DND-41 (cell line): Measurements from ENCODE around the gene MCM7.

ENCODE experiments used
- ATAC-seq: fragments of 200-7000 bp; cut with Tn5 transposase; 3 replicates; pipeline ENCODE4 v1.9.1; 2021; ENCODE audit warnings: low read depth; ENCODE audit not compliant: insufficient read depth
- DNase-seq: peaks from one replicate; pipeline ENCODE4 v3.0.0-alpha.2; 2020
- H2AFZ ChIP-seq: 2 replicates; pipeline ENCODE4 v1.6.0; 2012; ENCODE audit warnings: low read depth, low read length
- H3K27ac ChIP-seq: 2 replicates; pipeline ENCODE4 v1.5.1; 2012; ENCODE audit warnings: low read length, inconsistent platforms
- H3K27me3 ChIP-seq: fragments of 200-600 bp; sonication (generic); 2 replicates; pipeline ENCODE4 v1.6.0; 2012; ENCODE audit warnings: low read length, mild to moderate bottlenecking, inconsistent platforms; ENCODE audit not compliant: insufficient read depth, poor library complexity
- H3K36me3 ChIP-seq: 2 replicates; pipeline ENCODE4 v1.5.1; 2012; ENCODE audit warnings: low read length, inconsistent platforms; ENCODE audit not compliant: insufficient read depth
- H3K4me1 ChIP-seq: 2 replicates; pipeline ENCODE4 v1.5.1; 2012; ENCODE audit warnings: mild to moderate bottlenecking, low read length; ENCODE audit not compliant: insufficient read depth
- H3K4me2 ChIP-seq: 2 replicates; pipeline ENCODE4 v1.6.0; 2012; ENCODE audit warnings: mild to moderate bottlenecking, moderate library complexity, low read length, inconsistent platforms; ENCODE audit not compliant: insufficient read depth
- H3K4me3 ChIP-seq, 2 experiments: fragments of 200-600 bp in 1 of 2; shearing (Covaris generic) in 1 of 2; 2 replicates each; pipeline ENCODE4 v1.5.1; 2012 to 2016; ENCODE audit warnings: inconsistent platforms in 2 of 2, low read length in 2 of 2, mild to moderate bottlenecking in 2 of 2, low read depth in 1 of 2, moderate library complexity in 1 of 2
- H3K79me2 ChIP-seq: 2 replicates; pipeline ENCODE4 v1.6.0; 2012; ENCODE audit warnings: low read length, inconsistent platforms; ENCODE audit not compliant: insufficient read depth
- H3K9ac ChIP-seq: 2 replicates; pipeline ENCODE4 v1.6.0; 2012; ENCODE audit warnings: low read depth, mild to moderate bottlenecking, inconsistent platforms, low read length, moderate library complexity
- H3K9me3 ChIP-seq: 2 replicates; pipeline ENCODE4 v1.5.1; 2012; ENCODE audit warnings: low read length, moderate library complexity, mild to moderate bottlenecking, inconsistent platforms; ENCODE audit not compliant: insufficient read depth, severe bottlenecking
- H4K20me1 ChIP-seq: 2 replicates; pipeline ENCODE4 v1.6.0; 2012; ENCODE audit warnings: low read length; ENCODE audit not compliant: insufficient read depth
- EZH2 ChIP-seq: IDR thresholded peaks from 3 replicates; pipeline ENCODE4 v1.6.1; 2012; ENCODE audit warnings: borderline replicate concordance, low read depth, mild to moderate bottlenecking, moderate library complexity, low read length, inconsistent platforms; ENCODE audit not compliant: severe bottlenecking
- TF ChIP-seq, protein P1 (sequence below): IDR thresholded peaks from 2 replicates; pipeline ENCODE4 v1.5.1; 2012; ENCODE audit warnings: borderline replicate concordance, low read length, moderate library complexity, mild to moderate bottlenecking; ENCODE audit not compliant: poor library complexity, severe bottlenecking; ENCODE audit errors: extremely low read depth

Gene MCM7

DNA sequence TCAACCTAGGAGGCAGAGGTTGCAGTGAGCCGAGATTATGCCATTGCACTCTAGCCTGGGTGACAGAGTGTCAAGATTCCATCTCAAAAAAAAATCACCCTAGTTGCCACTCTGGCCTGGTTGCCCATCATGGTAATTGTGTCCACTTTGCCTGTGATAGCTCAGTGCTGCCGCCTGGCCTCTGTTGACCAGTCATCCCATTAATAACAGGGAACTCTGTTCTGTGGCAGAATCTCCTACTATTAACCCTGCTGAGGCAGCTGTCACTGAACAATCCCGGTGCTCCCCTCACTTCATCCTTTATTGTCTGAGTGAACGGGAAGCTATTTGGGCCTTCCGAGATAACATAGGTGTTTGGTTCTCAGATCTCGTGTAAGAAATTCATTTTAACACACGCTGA, 34.2 kb downstream of the MCM7 start:
- H3K4me1 ChIP-seq, result no peaks in the 10 kb centered on the region
- TF ChIP-seq, protein P1, sequence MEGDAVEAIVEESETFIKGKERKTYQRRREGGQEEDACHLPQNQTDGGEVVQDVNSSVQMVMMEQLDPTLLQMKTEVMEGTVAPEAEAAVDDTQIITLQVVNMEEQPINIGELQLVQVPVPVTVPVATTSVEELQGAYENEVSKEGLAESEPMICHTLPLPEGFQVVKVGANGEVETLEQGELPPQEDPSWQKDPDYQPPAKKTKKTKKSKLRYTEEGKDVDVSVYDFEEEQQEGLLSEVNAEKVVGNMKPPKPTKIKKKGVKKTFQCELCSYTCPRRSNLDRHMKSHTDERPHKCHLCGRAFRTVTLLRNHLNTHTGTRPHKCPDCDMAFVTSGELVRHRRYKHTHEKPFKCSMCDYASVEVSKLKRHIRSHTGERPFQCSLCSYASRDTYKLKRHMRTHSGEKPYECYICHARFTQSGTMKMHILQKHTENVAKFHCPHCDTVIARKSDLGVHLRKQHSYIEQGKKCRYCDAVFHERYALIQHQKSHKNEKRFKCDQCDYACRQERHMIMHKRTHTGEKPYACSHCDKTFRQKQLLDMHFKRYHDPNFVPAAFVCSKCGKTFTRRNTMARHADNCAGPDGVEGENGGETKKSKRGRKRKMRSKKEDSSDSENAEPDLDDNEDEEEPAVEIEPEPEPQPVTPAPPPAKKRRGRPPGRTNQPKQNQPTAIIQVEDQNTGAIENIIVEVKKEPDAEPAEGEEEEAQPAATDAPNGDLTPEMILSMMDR, result no peak
- no peak for TF ChIP-seq EZH2
- no peak overlapping the region for H3K4me2 ChIP-seq
- H3K27me3 ChIP-seq, result no peaks in the 10 kb centered on the region
- H3K27ac ChIP-seq, result no peak overlapping the region
- ATAC-seq (0 out of 3 replicates have a peak, but pooled peaks have one; percentile 11), DNase-seq (no peak)
- no peak overlapping the region for H2AFZ ChIP-seq
- no peak overlapping the region for H3K9ac ChIP-seq
- H3K4me3 ChIP-seq, result no peak overlapping the region
- H3K79me2 ChIP-seq, result no peaks in the 10 kb centered on the region
- H4K20me1 ChIP-seq, result no peaks in the 10 kb centered on the region
- peaks cover 65% of the 10 kb centered on the region for H3K36me3 ChIP-seq
- peaks cover 14% of the 10 kb centered on the region for H3K9me3 ChIP-seq

DNA sequence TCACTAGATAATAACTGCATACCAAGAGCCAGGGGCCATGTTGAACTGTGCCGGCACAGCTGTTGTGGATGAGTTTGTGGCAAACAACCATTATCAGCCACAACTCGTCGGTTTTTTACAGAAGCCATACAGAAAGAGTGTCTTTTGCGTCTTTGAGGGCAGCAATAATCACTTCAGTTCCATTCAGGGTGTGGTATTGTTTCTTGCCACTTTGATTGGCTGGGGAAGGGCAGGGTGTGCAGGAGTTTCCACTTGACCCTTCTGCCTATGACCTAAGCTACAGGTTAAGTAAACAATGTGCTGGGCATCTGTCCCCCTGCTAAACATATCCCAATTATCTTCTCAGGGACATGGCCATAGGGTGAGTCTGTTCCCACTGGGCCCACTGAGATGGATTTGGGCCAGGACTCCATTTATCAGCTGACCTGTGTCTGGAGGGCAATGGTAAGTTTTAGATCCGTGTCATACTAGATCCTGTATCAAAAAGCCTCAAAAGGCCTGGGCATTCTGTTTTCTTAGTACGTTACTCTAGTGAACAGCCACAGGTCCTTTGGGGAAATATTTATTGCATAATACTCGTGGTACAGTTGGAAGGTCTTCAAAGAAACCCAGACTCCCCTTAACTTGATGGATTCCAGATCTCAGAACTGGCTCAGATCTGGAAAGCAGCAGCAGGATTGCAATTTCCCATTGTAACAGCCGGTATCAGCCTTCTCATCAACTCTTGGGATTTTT, 35.6 kb downstream of the MCM7 start:
- peaks cover 59% of the 10 kb centered on the region for H3K36me3 ChIP-seq

DNA sequence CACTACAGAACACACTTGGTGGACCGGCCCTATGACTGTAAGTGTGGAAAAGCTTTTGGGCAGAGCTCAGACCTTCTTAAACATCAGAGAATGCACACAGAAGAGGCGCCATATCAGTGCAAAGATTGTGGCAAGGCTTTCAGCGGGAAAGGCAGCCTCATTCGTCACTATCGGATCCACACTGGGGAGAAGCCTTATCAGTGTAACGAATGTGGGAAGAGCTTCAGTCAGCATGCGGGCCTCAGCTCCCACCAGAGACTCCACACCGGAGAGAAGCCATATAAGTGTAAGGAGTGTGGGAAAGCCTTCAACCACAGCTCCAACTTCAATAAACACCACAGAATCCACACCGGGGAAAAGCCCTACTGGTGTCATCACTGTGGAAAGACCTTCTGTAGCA, 37.0 kb downstream of the MCM7 start:
- ATAC-seq (no peak), DNase-seq (no peak)
- no peaks in the 10 kb centered on the region for H3K27me3 ChIP-seq
- no peaks in the 10 kb centered on the region for H3K79me2 ChIP-seq
- H3K9me3 ChIP-seq, result no peaks in the 10 kb centered on the region
- no peaks in the 10 kb centered on the region for H4K20me1 ChIP-seq
- no peak overlapping the region for H3K27ac ChIP-seq
- TF ChIP-seq, protein P1, result no peak
- TF ChIP-seq EZH2, result no peak
- no peak overlapping the region for H3K4me2 ChIP-seq
- no peak overlapping the region for H3K9ac ChIP-seq
- H2AFZ ChIP-seq, result no peak overlapping the region
- no peaks in the 10 kb centered on the region for H3K4me1 ChIP-seq
- H3K4me3 ChIP-seq, result no peak overlapping the region
- H3K36me3 ChIP-seq, result peaks cover 46% of the 10 kb centered on the region

More for the DNA sequence above, 35.6 kb downstream of the MCM7 start:
- ATAC-seq (no peak), DNase-seq (no peak)
- H3K27ac ChIP-seq, result no peak overlapping the region
- no peaks in the 10 kb centered on the region for H3K27me3 ChIP-seq
- no peak for TF ChIP-seq EZH2
- TF ChIP-seq, protein P1, result no peak
- H3K9me3 ChIP-seq, result peaks cover 1% of the 10 kb centered on the region
- H2AFZ ChIP-seq, result no peak overlapping the region
- H3K9ac ChIP-seq, result no peak overlapping the region
- no peak overlapping the region for H3K4me3 ChIP-seq
- H4K20me1 ChIP-seq, result no peaks in the 10 kb centered on the region
- no peaks in the 10 kb centered on the region for H3K79me2 ChIP-seq
- H3K4me2 ChIP-seq, result no peak overlapping the region
- H3K4me1 ChIP-seq, result no peaks in the 10 kb centered on the region
